ENCODE measurements around the gene ZDHHC14.

DNA sequence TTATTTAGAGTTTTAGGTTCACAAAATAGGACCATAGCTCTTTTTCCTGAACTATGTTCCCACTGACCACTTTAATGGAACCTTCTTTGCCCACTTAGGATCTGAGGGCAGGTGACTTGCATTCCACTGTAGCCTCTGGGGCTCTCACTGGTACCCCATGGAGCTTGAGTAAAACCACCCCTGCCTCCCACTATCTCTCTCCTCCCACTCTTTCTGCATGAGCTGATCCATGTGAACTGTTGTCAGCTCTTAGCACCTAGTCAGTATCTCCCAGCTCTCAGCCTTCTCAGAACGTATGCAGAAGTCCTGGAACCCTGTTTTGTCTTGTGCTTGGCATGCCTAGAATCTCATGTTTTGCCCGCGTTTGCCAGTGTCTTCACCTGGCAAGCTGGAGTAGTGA, 241.4 kb downstream of the ZDHHC14 start:
- TF ChIP-seq, protein P1, sequence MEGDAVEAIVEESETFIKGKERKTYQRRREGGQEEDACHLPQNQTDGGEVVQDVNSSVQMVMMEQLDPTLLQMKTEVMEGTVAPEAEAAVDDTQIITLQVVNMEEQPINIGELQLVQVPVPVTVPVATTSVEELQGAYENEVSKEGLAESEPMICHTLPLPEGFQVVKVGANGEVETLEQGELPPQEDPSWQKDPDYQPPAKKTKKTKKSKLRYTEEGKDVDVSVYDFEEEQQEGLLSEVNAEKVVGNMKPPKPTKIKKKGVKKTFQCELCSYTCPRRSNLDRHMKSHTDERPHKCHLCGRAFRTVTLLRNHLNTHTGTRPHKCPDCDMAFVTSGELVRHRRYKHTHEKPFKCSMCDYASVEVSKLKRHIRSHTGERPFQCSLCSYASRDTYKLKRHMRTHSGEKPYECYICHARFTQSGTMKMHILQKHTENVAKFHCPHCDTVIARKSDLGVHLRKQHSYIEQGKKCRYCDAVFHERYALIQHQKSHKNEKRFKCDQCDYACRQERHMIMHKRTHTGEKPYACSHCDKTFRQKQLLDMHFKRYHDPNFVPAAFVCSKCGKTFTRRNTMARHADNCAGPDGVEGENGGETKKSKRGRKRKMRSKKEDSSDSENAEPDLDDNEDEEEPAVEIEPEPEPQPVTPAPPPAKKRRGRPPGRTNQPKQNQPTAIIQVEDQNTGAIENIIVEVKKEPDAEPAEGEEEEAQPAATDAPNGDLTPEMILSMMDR (IDR thresholded peaks at IDR 0.05; ENCODE audit: low read length), result no peak
- TF ChIP-seq EZH2 (optimal IDR thresholded peaks at IDR 0.05; ENCODE audit: low read depth, low read length), result no peak
